HCT116 (cell line): ENCODE data around the gene TMEM150C.
"Not testable (repeated sequence)": the region's sequence is repeated elsewhere in the genome, so short reads cannot be mapped to it uniquely, and the experiment has no call there.

ENCODE experiments used
- RAD21 ChIP-seq: IDR thresholded peaks from 2 replicates; pipeline ENCODE4 v1.6.1; 2012; ENCODE audit warnings: low read depth, mild to moderate bottlenecking
- REST ChIP-seq: IDR thresholded peaks from 2 replicates; pipeline ENCODE4 v1.6.1; 2012; ENCODE audit warnings: low read depth
- ZNF274 ChIP-seq: fragments of 200-500 bp; sonication (Bioruptor generic); IDR thresholded peaks from 2 replicates; pipeline ENCODE4 v1.6.1; 2014; ENCODE audit warnings: mild to moderate bottlenecking, low read depth, low read length, inconsistent platforms
- TF ChIP-seq, protein P1 (sequence below), 3 experiments: fragments of 200-600 bp in 1 of 3; sonication (generic) in 1 of 3; IDR thresholded peaks in 2 of 3; conservative IDR thresholded peaks in 1 of 3; 2 replicates each; pipeline ENCODE4 v1.5.1; 2012 to 2017; ENCODE audit warnings: low read depth in 2 of 3, low read length in 2 of 3, antibody characterized with exemption in 1 of 3, borderline replicate concordance in 1 of 3, control low read depth in 1 of 3, mild to moderate bottlenecking in 1 of 3, mixed read lengths in 1 of 3, mixed run types in 1 of 3, moderate library complexity in 1 of 3; ENCODE audit not compliant: insufficient read depth in 1 of 3

DNA sequence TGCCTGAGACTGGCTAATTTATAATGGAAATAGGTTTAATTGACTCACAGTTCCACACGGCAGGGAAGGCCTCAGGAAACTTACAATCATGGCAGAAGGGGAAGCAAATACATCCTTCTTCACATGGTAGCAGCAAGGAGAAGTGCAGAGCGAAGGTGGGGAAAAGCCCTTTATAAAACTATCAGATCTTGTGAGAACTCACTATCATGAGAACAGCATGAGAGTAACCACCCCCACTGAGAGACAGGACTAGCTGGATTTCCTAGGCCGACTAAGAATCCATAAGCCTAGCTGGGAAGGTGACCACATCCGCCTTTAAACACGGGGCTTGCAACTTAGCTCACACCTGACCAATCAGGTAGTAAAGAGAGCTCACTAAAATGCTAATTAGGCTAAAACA, 88.7 kb downstream of the TMEM150C start:
- not testable (repeated sequence) for TF ChIP-seq RAD21, ZNF274, REST
- TF ChIP-seq, protein P1, sequence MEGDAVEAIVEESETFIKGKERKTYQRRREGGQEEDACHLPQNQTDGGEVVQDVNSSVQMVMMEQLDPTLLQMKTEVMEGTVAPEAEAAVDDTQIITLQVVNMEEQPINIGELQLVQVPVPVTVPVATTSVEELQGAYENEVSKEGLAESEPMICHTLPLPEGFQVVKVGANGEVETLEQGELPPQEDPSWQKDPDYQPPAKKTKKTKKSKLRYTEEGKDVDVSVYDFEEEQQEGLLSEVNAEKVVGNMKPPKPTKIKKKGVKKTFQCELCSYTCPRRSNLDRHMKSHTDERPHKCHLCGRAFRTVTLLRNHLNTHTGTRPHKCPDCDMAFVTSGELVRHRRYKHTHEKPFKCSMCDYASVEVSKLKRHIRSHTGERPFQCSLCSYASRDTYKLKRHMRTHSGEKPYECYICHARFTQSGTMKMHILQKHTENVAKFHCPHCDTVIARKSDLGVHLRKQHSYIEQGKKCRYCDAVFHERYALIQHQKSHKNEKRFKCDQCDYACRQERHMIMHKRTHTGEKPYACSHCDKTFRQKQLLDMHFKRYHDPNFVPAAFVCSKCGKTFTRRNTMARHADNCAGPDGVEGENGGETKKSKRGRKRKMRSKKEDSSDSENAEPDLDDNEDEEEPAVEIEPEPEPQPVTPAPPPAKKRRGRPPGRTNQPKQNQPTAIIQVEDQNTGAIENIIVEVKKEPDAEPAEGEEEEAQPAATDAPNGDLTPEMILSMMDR (IDR thresholded peaks at IDR 0.05 in 2 of 3, conservative IDR thresholded peaks at IDR 0.05 in 1 of 3; ENCODE audit: borderline replicate concordance in 1 of 3, insufficient read depth in 1 of 3, low read depth in 2 of 3, low read length in 2 of 3): not testable (repeated sequence)
